GM21390 (cell line): ENCODE data around the gene DCBLD2.

ENCODE experiments used
- ATAC-seq: cut with Tn5 transposase; IDR thresholded peaks from one replicate; pipeline ENCODE4 v1.9.1; 2021; ENCODE audit not compliant: unreplicated experiment

Gene DCBLD2

GRCh38 chr3:98797905-98798304 lies 103.6 kb downstream of the DCBLD2 start:
- no peak for ATAC-seq

- no peak for ATAC-seq
Measured at GRCh38 chr3:98796334-98796733, 105.2 kb downstream of the DCBLD2 start.

- no peak for ATAC-seq
Measured at GRCh38 chr3:98793971-98794370, 107.5 kb downstream of the DCBLD2 start.

DNA sequence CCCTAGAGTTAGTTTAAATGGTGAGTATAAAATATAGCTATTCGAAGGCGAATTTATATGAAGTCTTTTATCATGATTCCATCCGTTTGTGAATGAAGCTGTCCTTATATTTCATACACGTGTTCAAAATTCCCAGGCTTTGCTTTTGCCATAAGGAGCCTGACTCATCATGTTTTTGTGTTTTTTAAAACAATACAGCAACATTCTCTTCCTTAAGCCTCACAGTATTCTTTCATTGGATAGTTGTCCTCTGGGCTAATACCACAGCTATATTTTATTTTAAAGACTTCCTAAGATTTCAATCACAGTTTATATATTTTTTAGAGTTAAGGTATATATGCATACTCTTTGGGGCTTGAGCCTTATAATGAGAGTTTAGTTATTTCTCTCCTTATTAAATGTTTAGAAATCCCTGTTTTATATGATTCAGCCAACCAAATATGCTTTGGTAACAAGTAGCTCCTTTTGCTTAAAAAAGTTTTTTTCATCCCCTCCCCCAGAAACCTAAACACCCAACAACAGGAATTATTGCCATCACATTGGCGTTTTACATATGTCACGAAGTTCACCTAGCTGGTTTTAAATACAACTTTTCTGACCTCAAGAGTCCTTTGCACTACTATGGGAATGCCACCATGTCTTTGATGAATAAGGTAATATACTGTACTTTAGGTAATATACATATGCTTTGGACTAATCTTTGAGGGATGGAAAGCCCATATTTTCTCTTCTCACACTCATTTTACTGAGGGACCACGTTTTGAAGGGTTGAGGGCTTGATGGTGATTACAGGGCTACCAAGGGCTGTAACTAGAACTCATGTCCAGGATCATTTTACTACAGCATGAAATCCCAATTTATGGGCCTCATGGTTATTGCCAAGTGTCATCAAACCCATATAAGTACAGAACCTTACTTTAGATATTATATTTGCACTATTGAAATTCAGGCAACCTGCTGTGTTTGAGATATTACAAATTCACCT lies 109.9 kb downstream of the DCBLD2 start:
- ATAC-seq = no peak

DNA sequence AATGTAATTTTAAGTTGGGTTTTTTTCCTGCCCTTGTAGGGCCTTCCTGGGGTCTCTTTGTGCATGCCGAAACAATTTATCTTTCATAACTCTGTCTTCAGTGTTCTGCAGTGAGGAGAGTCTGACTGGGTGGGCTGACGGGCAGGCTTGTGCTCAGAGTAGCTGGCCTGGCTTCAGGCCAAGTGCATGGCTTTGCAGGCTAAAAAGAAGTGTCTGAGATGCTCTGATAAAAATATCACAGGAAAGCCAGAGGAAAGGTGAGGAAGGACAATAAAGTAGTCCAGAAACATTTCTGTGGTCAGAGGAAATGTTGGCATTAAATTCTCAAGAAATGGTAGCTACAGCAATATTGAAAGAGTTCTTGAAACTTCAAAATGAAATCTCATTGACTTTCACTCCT lies 112.8 kb downstream of the DCBLD2 start:
- ATAC-seq = no peak

- ATAC-seq = no peak
Measured at GRCh38 chr3:98787181-98787580, 114.3 kb downstream of the DCBLD2 start.

- no peak for ATAC-seq
Measured at GRCh38 chr3:98786364-98787006, 115.0 kb downstream of the DCBLD2 start.

GRCh38 chr3:98784666-98785600 lies 116.6 kb downstream of the DCBLD2 start:
- no peak for ATAC-seq

- ATAC-seq = no peak
Measured at GRCh38 chr3:98784042-98784441, 117.5 kb downstream of the DCBLD2 start.

GRCh38 chr3:98782824-98783500 lies 118.5 kb downstream of the DCBLD2 start:
- ATAC-seq = no peak

DNA sequence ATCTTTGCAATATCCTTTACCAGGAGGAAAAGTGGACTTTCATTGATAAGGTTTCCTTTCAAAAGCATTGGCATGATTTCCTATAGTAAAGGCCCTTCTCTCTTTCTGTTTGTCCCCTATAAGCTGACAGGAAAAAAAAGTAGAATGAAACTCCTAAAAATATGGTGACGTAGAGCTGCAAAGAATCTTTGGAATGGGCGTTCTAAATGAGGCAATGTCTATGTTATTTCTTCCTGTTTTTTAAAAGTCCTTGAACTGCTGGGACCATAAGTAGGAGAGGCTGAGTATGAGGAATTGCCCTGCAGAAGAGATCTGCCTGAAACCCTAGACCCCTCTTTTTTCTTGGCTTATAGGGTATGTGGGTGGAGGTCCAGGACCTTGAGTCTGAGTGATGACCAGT lies 121.2 kb downstream of the DCBLD2 start:
- ATAC-seq = no peak

GRCh38 chr3:98779541-98780335 lies 121.8 kb downstream of the DCBLD2 start:
- ATAC-seq = no peak

DNA sequence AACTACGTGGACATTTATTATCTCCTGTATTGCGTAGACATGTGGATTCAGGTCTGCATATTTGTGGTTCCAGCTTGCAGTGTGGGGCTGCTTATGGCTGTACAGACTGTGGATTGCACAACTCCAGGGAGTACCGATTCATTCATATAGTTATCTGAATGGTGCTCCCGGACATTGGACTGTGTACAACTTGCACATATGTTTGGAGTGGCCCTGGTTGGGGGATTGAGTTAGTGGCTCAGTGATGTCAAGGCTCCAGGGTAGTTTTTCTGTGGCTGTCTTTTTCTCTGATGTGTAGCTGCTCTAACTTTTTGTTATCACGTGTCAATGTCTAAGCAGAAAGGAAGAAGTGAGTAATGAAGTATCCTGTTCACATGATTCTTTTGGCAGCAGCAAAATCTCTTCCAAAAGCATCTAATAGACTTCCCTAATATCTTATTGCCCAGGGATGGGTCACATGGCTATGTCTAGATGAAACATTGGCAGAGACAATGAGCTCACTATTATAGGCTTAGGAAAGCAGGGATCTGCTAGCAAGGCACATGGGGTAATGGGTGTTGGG lies 122.6 kb downstream of the DCBLD2 start:
- ATAC-seq = no peak

- no peak for ATAC-seq
Measured at GRCh38 chr3:98778383-98778782, 123.1 kb downstream of the DCBLD2 start.

GRCh38 chr3:98777801-98778220 lies 123.7 kb downstream of the DCBLD2 start:
- ATAC-seq = no peak

DNA sequence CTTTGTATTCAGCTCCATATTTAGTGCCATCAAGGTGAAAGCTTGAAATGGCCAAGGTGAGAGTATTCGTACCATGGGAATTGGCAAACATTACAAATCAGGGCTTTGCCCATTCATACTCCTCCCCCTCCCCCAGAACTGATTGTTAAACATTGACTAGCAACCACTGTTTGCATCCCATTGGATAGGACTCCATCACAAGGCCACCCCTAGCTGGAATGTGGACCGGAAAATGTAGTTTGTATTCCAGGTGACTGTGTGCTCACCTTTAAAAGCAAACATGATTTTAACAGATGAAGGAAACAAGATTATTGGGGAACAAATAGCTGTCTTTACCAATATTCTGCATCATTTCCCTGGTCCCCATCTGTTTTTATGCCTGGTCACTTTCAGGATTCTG lies 124.2 kb downstream of the DCBLD2 start:
- no peak for ATAC-seq

- no peak for ATAC-seq
Measured at GRCh38 chr3:98776140-98776493, 125.4 kb downstream of the DCBLD2 start.

GRCh38 chr3:98775459-98776139 lies 125.9 kb downstream of the DCBLD2 start:
- peak; percentile 38 for ATAC-seq

- no peak for ATAC-seq
Measured at GRCh38 chr3:98772022-98772421, 129.5 kb downstream of the DCBLD2 start.
